ENCODE results near the gene ANKRD63.

Gene ANKRD63

DNA sequence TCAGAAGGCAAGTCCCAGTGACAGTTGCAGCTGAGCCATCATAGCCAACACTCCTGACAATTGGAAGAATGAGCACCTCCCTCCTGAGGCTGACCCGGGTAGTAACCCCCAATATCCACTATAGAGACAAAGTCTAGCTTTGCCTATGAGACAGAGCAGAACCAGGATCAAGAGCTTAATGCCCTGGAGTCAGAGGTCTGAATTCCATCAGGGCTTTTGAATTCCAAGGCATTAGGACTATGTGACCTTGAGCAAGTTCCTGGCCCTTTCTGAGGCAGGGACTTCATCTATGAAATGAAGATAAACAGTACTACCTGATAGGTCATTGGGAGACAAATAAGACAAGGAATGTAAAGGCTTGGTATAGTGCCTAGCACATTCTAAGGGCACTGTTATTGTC lies 37.5 kb upstream of the ANKRD63 start:
- H3K27ac ChIP-seq, result no peak overlapping the region
- no peak overlapping the region for H3K4me3 ChIP-seq
- no peak for DNase-seq (ENCODE audit: low read depth, low spot score)
- no peaks in the 10 kb centered on the region for H3K36me3 ChIP-seq (ENCODE audit: insufficient read depth, low read length)
- H3K9ac ChIP-seq (ENCODE audit: insufficient read length), result peak overlapping the region; percentile 34
- H3K9me3 ChIP-seq (ENCODE audit: low read depth, low read length), result no peaks in the 10 kb centered on the region
- TF ChIP-seq POLR2AphosphoS5 (IDR thresholded peaks at IDR 0.05; ENCODE audit: borderline replicate concordance, low read depth, low read length) (no peak), FOXP2 (optimal IDR thresholded peaks at IDR 0.05; ENCODE audit: control extremely low read depth, extremely low read length, insufficient read depth) (no peak), EZH2 (IDR thresholded peaks at IDR 0.05) (no peak)

DNA sequence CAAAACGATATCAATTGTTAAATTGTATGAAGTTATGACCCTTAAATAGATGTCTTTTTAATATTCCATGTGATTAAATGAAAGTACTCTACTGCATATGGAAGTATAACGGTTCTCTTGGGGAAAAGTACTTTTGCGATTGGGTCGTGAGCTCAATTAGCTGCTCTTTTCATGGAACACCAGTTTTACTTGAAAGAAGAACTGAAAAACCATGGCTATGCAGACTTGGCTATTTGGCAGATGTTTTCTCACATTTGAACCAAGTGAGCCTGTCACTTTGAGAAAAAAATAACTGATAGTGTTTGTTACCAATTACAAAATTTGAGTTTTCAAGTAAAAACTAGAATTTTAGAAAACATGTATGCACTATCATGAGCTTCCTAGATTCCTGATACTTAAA lies 34.7 kb upstream of the ANKRD63 start:
- no peak for DNase-seq (ENCODE audit: low read depth, low spot score)
- no peak overlapping the region for H3K4me3 ChIP-seq
- no peak overlapping the region for H3K27ac ChIP-seq
- no peak for TF ChIP-seq FOXP2 (optimal IDR thresholded peaks at IDR 0.05; ENCODE audit: control extremely low read depth, extremely low read length, insufficient read depth)
- no peak for TF ChIP-seq POLR2AphosphoS5 (IDR thresholded peaks at IDR 0.05; ENCODE audit: borderline replicate concordance, low read depth, low read length)
- TF ChIP-seq EZH2 (IDR thresholded peaks at IDR 0.05), result no peak
- H3K9me3 ChIP-seq (ENCODE audit: low read depth, low read length), result no peaks in the 10 kb centered on the region
- H3K36me3 ChIP-seq (ENCODE audit: insufficient read depth, low read length), result no peaks in the 10 kb centered on the region
- H3K9ac ChIP-seq (ENCODE audit: insufficient read length), result no peak overlapping the region

DNA sequence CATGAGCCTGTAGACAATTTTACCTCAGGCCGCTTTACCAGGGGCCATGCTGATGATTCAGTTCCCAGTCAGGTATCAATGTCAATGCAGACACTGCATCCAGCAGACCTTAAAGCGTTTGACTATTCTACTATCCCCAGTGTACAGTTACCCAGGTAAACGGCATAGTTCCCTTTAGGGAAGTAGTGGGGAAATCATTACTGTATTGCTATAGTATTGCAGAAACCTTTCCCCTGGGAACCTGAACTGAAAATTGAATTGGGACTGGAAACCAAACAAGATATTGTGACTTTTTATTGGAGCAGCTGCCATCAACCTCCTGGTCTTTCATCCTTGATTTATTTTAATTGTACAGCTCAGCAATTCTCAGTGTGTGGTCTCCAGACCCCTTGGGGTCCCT lies 34.1 kb upstream of the ANKRD63 start:
- no peak overlapping the region for H3K27ac ChIP-seq
- H3K36me3 ChIP-seq (ENCODE audit: insufficient read depth, low read length), result no peaks in the 10 kb centered on the region
- no peak for DNase-seq (ENCODE audit: low read depth, low spot score)
- H3K4me3 ChIP-seq, result no peak overlapping the region
- H3K9me3 ChIP-seq (ENCODE audit: low read depth, low read length), result no peaks in the 10 kb centered on the region
- TF ChIP-seq POLR2AphosphoS5 (IDR thresholded peaks at IDR 0.05; ENCODE audit: borderline replicate concordance, low read depth, low read length) (no peak), FOXP2 (optimal IDR thresholded peaks at IDR 0.05; ENCODE audit: control extremely low read depth, extremely low read length, insufficient read depth) (no peak), EZH2 (IDR thresholded peaks at IDR 0.05) (no peak)
- no peak overlapping the region for H3K9ac ChIP-seq (ENCODE audit: insufficient read length)

DNA sequence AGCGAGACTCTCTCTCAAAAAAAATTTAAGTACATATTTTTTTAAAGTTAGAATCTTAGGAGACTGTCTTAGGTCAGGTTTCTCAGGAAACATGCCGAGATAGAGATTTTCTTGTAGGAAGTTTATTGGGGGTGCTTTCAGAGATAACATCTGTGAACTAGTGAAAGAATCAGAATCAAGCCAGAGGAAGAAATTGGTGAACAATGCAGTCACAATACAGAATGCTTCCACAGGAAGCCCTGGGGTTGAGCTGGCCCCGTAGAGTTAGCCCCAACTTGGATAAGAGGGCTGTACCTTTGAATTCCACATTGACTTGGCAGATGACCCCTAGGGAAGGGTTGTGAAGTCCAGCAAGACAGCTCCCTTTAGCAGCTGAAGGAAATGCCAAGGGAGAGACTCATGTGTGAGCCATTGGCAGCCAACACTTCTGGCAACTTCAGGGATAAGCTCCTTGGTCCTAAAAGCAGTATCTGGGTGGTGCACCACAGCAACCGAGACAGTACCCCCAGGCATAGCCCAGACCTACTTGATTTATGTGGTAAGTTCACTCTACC lies 31.9 kb upstream of the ANKRD63 start:
- Histone ChIP-seq H3K27ac (no peak overlapping the region), H3K9ac (ENCODE audit: insufficient read length) (no peak overlapping the region), H3K4me3 (no peak overlapping the region), H3K9me3 (ENCODE audit: low read depth, low read length) (no peaks in the 10 kb centered on the region), H3K36me3 (ENCODE audit: insufficient read depth, low read length) (no peaks in the 10 kb centered on the region)
- no peak for DNase-seq (ENCODE audit: low read depth, low spot score)
- TF ChIP-seq EZH2 (IDR thresholded peaks at IDR 0.05) (no peak), POLR2AphosphoS5 (IDR thresholded peaks at IDR 0.05; ENCODE audit: borderline replicate concordance, low read depth, low read length) (no peak)

DNA sequence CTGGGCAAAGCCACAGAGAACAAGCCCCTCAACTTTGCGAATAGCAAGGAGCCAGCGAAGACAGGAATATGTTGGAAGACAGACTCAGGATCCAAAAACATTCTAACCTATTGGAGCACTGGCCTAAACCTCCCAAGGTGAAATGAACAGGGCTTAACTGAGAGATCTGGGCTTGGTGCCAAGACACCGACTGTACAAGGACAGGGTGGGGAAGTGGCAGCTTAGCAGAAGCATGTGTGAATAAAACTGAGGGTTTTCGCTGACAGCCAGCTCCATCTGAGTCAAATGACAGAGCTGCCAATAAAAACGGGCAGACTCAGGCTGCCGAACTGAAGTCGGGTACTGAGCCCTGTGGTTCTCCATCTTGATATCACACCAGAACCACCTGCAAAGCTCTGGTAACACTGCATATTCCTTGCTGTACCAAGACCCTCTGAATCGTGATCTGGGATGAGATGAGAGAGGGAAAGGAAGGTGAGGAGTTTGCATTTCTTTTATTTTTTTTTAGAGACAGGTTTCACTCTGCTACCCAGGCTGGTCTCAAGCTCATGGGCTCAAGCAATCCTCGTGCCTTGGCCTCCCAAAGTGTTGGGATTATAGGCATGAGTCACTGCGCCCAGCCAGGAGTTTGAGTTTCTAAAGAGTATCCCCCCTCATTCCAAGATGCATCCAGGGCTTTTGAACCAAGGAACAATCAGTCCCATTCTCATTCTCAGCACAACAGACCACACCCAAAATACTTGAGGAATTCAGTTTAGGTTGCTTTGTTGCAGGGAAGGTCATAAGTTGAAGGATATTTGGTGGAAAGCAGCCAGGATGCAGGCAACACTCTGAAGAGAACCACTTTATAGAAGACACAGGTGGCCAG lies 30.9 kb upstream of the ANKRD63 start:
- DNase-seq (ENCODE audit: low read depth, low spot score), result no peak
- Histone ChIP-seq H3K9me3 (ENCODE audit: low read depth, low read length) (no peaks in the 10 kb centered on the region), H3K4me3 (no peak overlapping the region), H3K9ac (ENCODE audit: insufficient read length) (no peak overlapping the region), H3K36me3 (ENCODE audit: insufficient read depth, low read length) (no peaks in the 10 kb centered on the region), H3K27ac (no peak overlapping the region)
- TF ChIP-seq FOXP2 (optimal IDR thresholded peaks at IDR 0.05; ENCODE audit: control extremely low read depth, extremely low read length, insufficient read depth) (no peak), EZH2 (IDR thresholded peaks at IDR 0.05) (no peak), POLR2AphosphoS5 (IDR thresholded peaks at IDR 0.05; ENCODE audit: borderline replicate concordance, low read depth, low read length) (no peak)

DNA sequence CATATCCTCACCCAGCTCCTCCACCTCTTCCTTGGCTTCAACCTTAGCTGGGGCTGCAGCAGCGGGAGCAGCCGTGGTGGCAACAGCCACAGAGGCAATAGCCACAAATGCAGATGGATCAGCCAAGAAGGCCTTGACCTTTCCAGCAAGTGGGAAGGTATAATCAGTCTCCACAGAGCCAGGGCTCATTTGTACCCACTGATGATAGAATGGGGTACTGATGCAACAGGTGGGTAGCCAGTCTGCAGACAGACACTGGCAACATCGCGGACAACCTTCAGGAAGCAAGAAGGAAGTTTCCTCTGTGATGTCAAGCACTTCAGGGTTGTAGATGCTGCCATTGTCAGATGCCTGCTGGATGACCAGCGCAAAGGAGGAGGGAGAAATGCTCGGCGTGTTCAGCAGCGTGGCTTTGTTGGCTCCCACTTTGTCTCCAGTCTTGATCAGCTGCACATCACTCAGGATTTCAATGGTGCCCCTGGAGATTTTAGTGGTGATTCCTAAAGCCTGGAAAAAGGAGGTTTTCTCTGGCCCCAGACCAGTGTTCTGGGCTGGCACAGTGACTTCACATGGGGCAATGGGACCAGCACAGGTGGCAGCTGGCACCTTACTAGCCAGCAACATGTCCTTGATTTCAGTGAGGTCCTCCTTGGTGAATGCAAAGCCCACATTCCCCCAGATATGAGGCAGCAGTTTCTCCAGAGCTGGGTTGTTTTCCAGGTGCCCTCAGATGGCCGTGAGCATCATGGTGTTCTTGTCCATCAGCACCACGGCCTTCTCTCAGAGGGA lies 29.7 kb upstream of the ANKRD63 start:
- no peaks in the 10 kb centered on the region for H3K9me3 ChIP-seq (ENCODE audit: low read depth, low read length)
- H3K4me3 ChIP-seq, result no peak overlapping the region
- no peak for DNase-seq (ENCODE audit: low read depth, low spot score)
- no peak overlapping the region for H3K27ac ChIP-seq
- TF ChIP-seq FOXP2 (optimal IDR thresholded peaks at IDR 0.05; ENCODE audit: control extremely low read depth, extremely low read length, insufficient read depth) (no peak), POLR2AphosphoS5 (IDR thresholded peaks at IDR 0.05; ENCODE audit: borderline replicate concordance, low read depth, low read length) (no peak), EZH2 (IDR thresholded peaks at IDR 0.05) (no peak)
- H3K36me3 ChIP-seq (ENCODE audit: insufficient read depth, low read length), result no peaks in the 10 kb centered on the region
- no peak overlapping the region for H3K9ac ChIP-seq (ENCODE audit: insufficient read length)

DNA sequence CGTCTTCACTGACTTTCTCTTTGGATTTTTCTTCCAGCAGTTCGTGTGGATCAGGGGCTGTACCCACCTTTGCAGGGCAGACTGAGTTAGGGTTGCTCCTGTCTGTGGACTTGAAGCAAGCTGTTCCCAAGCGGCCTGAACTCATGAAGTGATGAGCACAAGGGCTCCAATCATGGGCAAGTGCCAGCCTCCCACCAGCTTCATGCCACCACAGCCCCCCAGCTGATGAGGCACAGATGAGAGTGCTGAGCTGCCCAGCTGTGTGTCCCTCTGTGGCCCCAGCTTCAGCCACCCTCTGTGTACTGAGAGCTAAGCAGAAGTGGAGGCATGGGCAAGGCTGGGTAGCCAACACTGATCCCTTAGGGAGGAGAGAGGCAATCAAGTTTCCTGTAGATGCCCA lies 28.1 kb upstream of the ANKRD63 start:
- no peak for DNase-seq (ENCODE audit: low read depth, low spot score)
- Histone ChIP-seq H3K27ac (no peak overlapping the region), H3K4me3 (no peak overlapping the region), H3K9me3 (ENCODE audit: low read depth, low read length) (no peaks in the 10 kb centered on the region), H3K36me3 (ENCODE audit: insufficient read depth, low read length) (no peaks in the 10 kb centered on the region), H3K9ac (ENCODE audit: insufficient read length) (no peak overlapping the region)
- TF ChIP-seq EZH2 (IDR thresholded peaks at IDR 0.05) (no peak), POLR2AphosphoS5 (IDR thresholded peaks at IDR 0.05; ENCODE audit: borderline replicate concordance, low read depth, low read length) (no peak), FOXP2 (optimal IDR thresholded peaks at IDR 0.05; ENCODE audit: control extremely low read depth, extremely low read length, insufficient read depth) (no peak)
